Chondrocyte (in vitro differentiated cells): ENCODE results near the gene RASSF3. TPM values are rescaled to one million over a fixed set of nuclear protein-coding genes. Genes with fewer than 3 reads are reported as not detected.
A peak's percentile ranks its signal among the peaks of the same experiment; 100 is the strongest.
"Not testable (repeated sequence)": the region's sequence is repeated elsewhere in the genome, so short reads cannot be mapped to it uniquely, and the experiment has no call there.

ENCODE experiments used
- DNase-seq: peaks from one replicate; pipeline ENCODE4 v3.0.0; 2021; ENCODE audit warnings: mixed read lengths, low spot score
- H3K27ac Mint-ChIP-seq: one replicate; pipeline ENCODE4 v1.8.0; 2021; ENCODE audit warnings: mild to moderate bottlenecking, moderate library complexity, mixed read lengths; ENCODE audit not compliant: unreplicated experiment
- H3K27me3 Mint-ChIP-seq: 2 replicates; pipeline ENCODE4 v1.8.0; 2021; ENCODE audit warnings: low read depth, mixed read lengths
- H3K36me3 Mint-ChIP-seq: 2 replicates; pipeline ENCODE4 v1.8.0; 2021; ENCODE audit warnings: low read depth, mixed read lengths
- H3K4me1 Mint-ChIP-seq: 2 replicates; pipeline ENCODE4 v1.8.0; 2021; ENCODE audit warnings: low read depth, mild to moderate bottlenecking, mixed read lengths
- H3K4me3 Mint-ChIP-seq: one replicate; pipeline ENCODE4 v1.8.0; 2021; ENCODE audit warnings: mild to moderate bottlenecking, moderate library complexity, mixed read lengths; ENCODE audit not compliant: unreplicated experiment
- H3K9me3 Mint-ChIP-seq: 2 replicates; pipeline ENCODE4 v1.8.0; 2021; ENCODE audit warnings: low read depth, mixed read lengths
- CTCF ChIP-seq: fragments of 200-600 bp; sonication (generic); IDR thresholded peaks from 2 replicates; pipeline ENCODE4 v1.5.0; 2021; ENCODE audit warnings: antibody characterized with exemption, mild to moderate bottlenecking, moderate library complexity
- total RNA-seq: library from RNA; stranded (reverse); gene quantifications from 3 replicates; pipeline ENCODE4 v1.2.1, GENCODE V29; 2021

The RASSF3 gene
- total RNA-seq, 1 donor from 2014 or later: 51.1 TPM

- Mint-ChIP-seq H3K27me3 (no peaks in the 10 kb centered on the region), H3K4me3 (peak overlapping the region; percentile 90), H3K9me3 (no peaks in the 10 kb centered on the region), H3K4me1 (peaks cover 38% of the 10 kb centered on the region), H3K27ac (peak overlapping the region; percentile 89), H3K36me3 (no peaks in the 10 kb centered on the region)
- no peak for DNase-seq
- no peak for TF ChIP-seq CTCF
These were observed 688 bp upstream of the RASSF3 start for GRCh38 chr12:64609536-64610078.

DNA sequence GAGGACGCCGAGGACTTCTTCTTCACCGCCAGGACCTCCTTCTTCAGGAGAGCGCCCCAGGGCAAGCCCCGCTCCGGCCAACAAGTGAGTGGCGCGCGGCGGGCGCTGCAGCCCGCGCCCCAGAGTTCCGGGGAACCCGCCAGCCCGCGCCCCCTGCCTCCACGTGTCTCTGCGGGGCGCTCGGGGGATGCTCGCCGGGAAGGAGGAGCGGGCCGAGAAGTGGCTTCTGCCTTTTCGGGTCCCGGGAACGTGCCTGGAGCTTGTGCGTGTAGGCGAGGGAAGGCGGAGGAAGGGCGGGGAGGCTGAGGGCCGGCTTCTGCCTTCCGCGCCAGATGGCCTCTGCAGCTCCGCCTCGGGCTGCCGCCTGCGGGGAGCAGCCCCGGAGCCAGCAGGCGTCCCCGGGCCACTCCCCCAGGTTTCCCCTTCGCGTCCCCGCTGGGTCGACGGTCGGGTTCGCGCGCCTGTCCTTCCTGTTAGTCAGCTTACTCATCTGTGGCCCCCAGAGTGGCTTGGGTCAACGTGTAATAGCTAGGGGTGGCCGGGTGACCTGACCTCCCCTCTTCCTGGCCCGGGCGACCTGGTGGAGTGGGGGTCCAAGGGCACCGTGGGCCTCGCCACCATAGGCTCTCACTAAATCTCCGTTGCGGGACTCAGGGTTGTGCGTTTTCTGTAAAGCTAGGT is 505 bp downstream of the RASSF3 start:
- TF ChIP-seq CTCF: no peak
- H3K9me3 Mint-ChIP-seq: no peaks in the 10 kb centered on the region
- no peaks in the 10 kb centered on the region for H3K27me3 Mint-ChIP-seq
- peaks cover 48% of the 10 kb centered on the region for H3K4me1 Mint-ChIP-seq
- no peaks in the 10 kb centered on the region for H3K36me3 Mint-ChIP-seq
- peak overlapping the region; percentile 93 for H3K27ac Mint-ChIP-seq
- H3K4me3 Mint-ChIP-seq: peak overlapping the region; percentile 90
- DNase-seq: peak; percentile 92

DNA sequence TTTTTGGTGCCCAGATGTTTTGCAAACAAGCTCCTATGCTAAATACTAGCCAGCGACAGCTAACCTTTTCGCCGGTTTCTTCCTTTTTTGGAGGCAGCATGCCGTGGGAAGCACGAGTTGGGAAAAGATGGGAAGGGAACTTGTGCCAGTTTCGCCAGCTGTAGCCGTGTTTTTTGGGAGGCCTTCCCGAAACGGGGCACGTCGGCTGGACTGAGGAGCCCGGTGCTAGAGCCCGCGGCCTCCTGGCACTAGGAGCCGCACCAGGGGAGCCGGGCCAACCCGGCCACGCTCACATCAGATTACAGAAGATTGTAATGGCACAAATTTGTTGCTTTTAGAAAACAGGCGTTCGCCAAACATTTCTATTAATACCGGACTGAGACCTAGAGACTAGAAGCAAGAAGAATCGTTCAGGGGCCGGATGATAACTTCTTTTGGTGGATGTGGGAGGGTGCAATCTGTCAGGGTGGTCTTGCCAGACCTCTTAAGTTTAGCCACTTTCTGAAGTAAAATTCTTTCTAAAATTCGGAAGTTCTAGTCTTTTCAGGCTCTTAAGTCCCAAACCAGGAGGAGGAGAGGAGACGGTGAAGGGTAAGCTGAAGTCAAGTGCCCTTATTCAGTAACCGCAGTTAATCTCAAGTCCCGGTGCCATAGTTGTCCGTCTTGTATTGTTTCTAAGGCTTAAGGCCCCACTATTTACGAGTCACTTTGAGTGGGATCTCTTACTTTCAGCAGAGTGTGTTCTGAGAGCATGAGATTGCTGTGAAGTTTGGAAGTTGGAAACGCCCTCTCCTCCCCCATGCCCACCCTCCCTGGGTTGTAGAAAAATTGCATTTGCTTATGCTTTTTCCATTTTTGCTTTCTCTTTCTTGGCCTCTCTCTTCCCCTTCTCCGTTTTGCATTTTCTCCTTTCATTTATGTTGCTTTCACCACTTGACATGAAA is 1.3 kb downstream of the RASSF3 start:
- H3K4me1 Mint-ChIP-seq: peaks cover 56% of the 10 kb centered on the region
- H3K9me3 Mint-ChIP-seq: no peaks in the 10 kb centered on the region
- H3K27ac Mint-ChIP-seq: peak overlapping the region; percentile 93

GRCh38 chr12:64612843-64613242 is 2.5 kb downstream of the RASSF3 start:
- no peak for TF ChIP-seq CTCF
- Mint-ChIP-seq H3K4me1 (peaks cover 63% of the 10 kb centered on the region), H3K4me3 (peak overlapping the region; percentile 90), H3K9me3 (no peaks in the 10 kb centered on the region), H3K27me3 (no peaks in the 10 kb centered on the region), H3K36me3 (no peaks in the 10 kb centered on the region), H3K27ac (peak overlapping the region; percentile 93)
- DNase-seq: no peak

More for the DNA sequence above, 1.3 kb downstream of the RASSF3 start:
- TF ChIP-seq CTCF: no peak
- Mint-ChIP-seq H3K36me3 (no peaks in the 10 kb centered on the region), H3K27me3 (no peaks in the 10 kb centered on the region), H3K4me3 (peak overlapping the region; percentile 90)
- DNase-seq: no peak

DNA sequence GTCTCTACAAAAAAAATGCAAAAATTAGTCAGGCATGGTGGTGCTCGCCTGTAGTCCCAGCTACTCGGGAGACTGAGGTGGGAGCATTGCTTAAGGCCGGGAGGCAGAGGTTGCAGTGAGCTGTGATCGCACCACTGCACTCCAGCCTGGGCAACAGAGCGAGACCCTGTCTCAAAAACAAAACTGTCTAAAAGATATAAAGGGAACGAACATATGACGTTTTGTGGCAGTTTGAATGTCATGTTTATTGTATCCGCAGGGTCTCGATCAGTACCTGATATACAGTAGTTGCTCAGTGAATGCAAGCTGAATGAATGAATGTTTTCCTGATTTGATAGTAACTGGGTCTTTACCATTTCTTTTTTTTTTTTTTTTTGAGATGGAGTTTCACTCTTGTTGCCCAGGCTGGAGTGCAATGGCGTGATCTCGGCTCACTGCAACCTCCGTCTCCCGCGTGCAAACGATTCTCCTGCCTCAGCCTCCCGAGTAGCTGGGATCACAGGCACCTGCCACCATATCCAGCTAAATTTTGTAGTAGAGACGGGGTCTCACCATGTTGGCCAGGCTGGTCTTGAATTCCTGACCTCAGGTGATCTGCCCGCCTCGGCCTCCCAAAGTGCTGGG is 3.6 kb downstream of the RASSF3 start:
- not testable (repeated sequence) for H3K9me3 Mint-ChIP-seq, H3K27me3 Mint-ChIP-seq, DNase-seq, H3K4me3 Mint-ChIP-seq, H3K36me3 Mint-ChIP-seq
- Mint-ChIP-seq H3K27ac (peak overlapping the region; percentile 41), H3K4me1 (peaks cover 57% of the 10 kb centered on the region)
